Aorta (tissue), 5 donors: ENCODE data around the gene PXN. TPM values are rescaled to one million over a fixed set of nuclear protein-coding genes. Genes with fewer than 3 reads are reported as not detected.
"Not testable (repeated sequence)": the region's sequence is repeated elsewhere in the genome, so short reads cannot be mapped to it uniquely, and the experiment has no call there.

Experiments used
- ATAC-seq: fragments of 200-7000 bp; cut with Tn5 transposase; one replicate; pipeline ENCODE4 v1.9.1; 2022; ENCODE audit warnings: moderate library complexity; ENCODE audit not compliant: low FRiP score
- DNase-seq, 2 donors: peaks; one replicate each; pipeline ENCODE4 v3.0.0-alpha.2; 2020
- H3K27ac ChIP-seq, 2 donors: one replicate each; pipeline ENCODE4 v1.5.1; 2013; ENCODE audit warnings: low read length in 2 of 2, mild to moderate bottlenecking in 2 of 2, moderate library complexity in 2 of 2, control low read depth in 1 of 2, inconsistent platforms in 1 of 2, low read depth in 1 of 2
- H3K27me3 ChIP-seq, 2 donors: one replicate each; pipeline ENCODE4 v1.6.1; 2013; ENCODE audit warnings: control low read depth in 1 of 2, low read length in 1 of 2, mild to moderate bottlenecking in 1 of 2, moderate library complexity in 1 of 2; ENCODE audit not compliant: insufficient read depth in 2 of 2, control insufficient read depth in 1 of 2
- H3K36me3 ChIP-seq, 2 donors: one replicate each; pipeline ENCODE4 v1.6.1; 2013; ENCODE audit warnings: control low read depth in 1 of 2, low read length in 1 of 2, mild to moderate bottlenecking in 1 of 2; ENCODE audit not compliant: insufficient read depth in 2 of 2, control insufficient read depth in 1 of 2
- H3K4me1 ChIP-seq, 2 donors: one replicate each; pipeline ENCODE4 v1.6.1; 2013; ENCODE audit warnings: low read length in 2 of 2, control low read depth in 1 of 2, mild to moderate bottlenecking in 1 of 2, moderate library complexity in 1 of 2; ENCODE audit not compliant: insufficient read depth in 2 of 2, control insufficient read depth in 1 of 2
- H3K4me3 ChIP-seq, 2 donors: one replicate each; pipeline ENCODE4 v1.5.1; 2013; ENCODE audit warnings: low read length in 2 of 2, control low read depth in 1 of 2, mild to moderate bottlenecking in 1 of 2
- H3K9me3 ChIP-seq: one replicate; pipeline ENCODE4 v1.6.1; 2013; ENCODE audit warnings: mild to moderate bottlenecking, low read length; ENCODE audit not compliant: control insufficient read depth
- WGBS, 2 donors: extraction: QIAGEN DNeasy Blood & Tissue Kit; methylation state at CpG; one replicate each; pipeline ENCODE4 v1.1.7; 2013; 5-methylcytosine and 5-hydroxymethylcytosine counted together
- intact Hi-C, 2 donors: fragments of 100-400 bp; cut with DNase I; formaldehyde crosslinking; loops; one replicate each; pipeline versions ENCODE4 v1.14.2 to v1.15.0; 2022
- polyA plus RNA-seq, 2 donors: library from polyadenylated mRNA; stranded (reverse); fragments of 200-250 nt; gene quantifications; one replicate each; pipeline ENCODE4 v1.2.3, GENCODE V29; 2013
- total RNA-seq, 2 donors: library from RNA; stranded (reverse); fragmentation: NEBNext Ultra II Directional; extraction: Animal tissue kit (Norgen Biotek cat#: 25700); gene quantifications; one replicate each; pipeline ENCODE4 v1.2.1, GENCODE V29; 2021
- donor health status: healthy with polysubstance abuse.
- donor health status: Bipolar disorder and iron deficiency.
- donor health status: DM: no; HTN: no; CAD: no.
- donor health status: DM: no; HTN: no; CAD: no.
- donor health status: DM: yes; HTN: yes; CAD: no.

The PXN gene
- total and polyA plus RNA-seq, 4 donors = 31.3 to 138 (median 95.3) TPM

DNA sequence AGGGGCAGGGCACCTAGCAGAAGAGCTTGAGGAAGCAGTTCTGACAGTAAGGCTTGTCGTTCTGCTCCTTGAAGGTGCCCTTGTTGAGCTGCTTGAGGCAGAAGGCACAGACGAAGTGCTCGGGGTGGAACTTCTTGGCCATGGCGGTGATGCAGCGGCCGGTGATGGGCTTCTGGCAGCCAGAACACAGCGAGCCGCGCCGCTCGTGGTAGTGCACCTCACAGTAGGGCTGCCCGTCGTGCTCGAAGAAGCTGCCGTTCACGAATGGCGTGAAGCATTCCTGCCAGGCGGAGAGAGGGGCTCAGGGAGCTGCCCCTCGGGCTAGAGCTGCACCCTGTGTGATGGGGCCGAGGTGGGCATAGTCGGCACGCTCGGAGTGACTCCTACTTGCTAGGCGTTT, 53.2 kb downstream of the PXN start:
- whole genome bisulfite sequencing, 2 donors = 92 to 93% methylated on average over 24 of the region's 24 CpGs
- Histone ChIP-seq H3K4me3 (no peak overlapping the region), H3K9me3 (no peaks in the 10 kb centered on the region), H3K4me1 (no peaks in the 10 kb centered on the region), H3K36me3 (peaks cover 0 to 12% of the 10 kb centered on the region in 2 donors), H3K27me3 (no peaks in the 10 kb centered on the region), H3K27ac (no peak overlapping the region)
- DNase-seq = no peak
- no peak for ATAC-seq
- intact Hi-C loops = no loop called here

DNA sequence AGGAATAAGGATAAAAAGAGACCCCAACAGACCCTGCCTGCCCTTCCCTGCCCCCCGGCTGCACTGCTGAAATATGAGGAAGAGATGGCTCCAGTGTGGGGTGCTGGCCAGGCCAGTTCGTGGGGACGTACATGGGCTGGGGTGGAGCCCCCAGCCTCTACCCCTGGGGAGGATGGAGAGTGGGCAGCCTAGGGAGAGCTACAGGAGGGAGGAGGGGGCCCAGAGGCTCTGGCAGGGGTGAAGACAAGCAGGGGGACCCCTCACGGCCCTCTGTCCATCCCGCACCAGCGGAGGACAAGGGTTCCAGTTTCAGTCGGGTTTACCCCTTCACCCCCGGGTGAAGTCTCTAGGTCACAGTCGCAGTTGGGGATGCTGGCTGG, 53.6 kb downstream of the PXN start:
- H3K27me3 ChIP-seq = no peaks in the 10 kb centered on the region
- H3K4me1 ChIP-seq = no peaks in the 10 kb centered on the region
- WGBS, 2 donors = 77 to 83% methylated on average over 9 of the region's 9 CpGs
- H3K4me3 ChIP-seq = no peak overlapping the region
- no peak overlapping the region for H3K27ac ChIP-seq
- intact Hi-C loops = no loop called here
- no peak for DNase-seq
- no peaks in the 10 kb centered on the region for H3K9me3 ChIP-seq
- H3K36me3 ChIP-seq = peaks cover 0 to 12% of the 10 kb centered on the region in 2 donors
- peak; percentile 16 for ATAC-seq

DNA sequence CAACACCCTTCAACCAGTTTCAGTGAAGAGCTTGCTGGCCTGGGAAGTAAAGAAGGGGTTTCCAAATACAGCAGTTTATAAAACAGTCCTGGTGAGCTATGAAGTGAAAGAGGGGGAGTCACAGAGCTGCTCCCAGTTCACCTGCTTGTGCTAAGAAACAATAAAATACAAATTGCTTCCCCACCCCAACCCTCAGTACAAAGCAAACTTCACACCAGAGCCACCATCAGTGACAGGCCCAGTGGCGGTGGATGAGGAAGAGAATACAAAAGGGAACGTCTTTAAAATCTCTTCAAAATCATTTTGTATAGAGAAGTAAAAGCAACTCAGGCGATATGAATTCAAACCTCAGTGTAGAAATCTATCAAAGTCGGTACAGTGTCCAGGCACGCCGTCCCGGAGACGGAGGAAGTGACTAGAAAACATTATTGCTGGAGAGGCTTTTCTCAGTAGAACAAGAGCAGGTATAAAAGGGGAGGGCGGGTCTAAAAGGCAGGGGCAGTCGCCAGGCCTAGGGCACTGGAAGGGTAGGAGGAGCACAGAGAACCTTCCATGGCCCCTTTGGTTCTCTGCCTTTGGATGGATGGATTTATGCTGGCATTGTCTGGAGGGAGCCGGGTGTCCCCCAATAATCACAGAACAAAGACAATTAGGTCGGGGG, 54.2 kb downstream of the PXN start:
- ATAC-seq = no peak
- Histone ChIP-seq H3K4me1 (no peaks in the 10 kb centered on the region), H3K36me3 (peaks cover 0 to 12% of the 10 kb centered on the region in 2 donors), H3K27ac (no peak overlapping the region), H3K4me3 (no peak overlapping the region), H3K9me3 (no peaks in the 10 kb centered on the region), H3K27me3 (no peaks in the 10 kb centered on the region)
- DNase-seq = no peak
- intact Hi-C loops = no loop called here
- 82 to 86% methylated on average over 12 of the region's 12 CpGs for WGBS, 2 donors

DNA sequence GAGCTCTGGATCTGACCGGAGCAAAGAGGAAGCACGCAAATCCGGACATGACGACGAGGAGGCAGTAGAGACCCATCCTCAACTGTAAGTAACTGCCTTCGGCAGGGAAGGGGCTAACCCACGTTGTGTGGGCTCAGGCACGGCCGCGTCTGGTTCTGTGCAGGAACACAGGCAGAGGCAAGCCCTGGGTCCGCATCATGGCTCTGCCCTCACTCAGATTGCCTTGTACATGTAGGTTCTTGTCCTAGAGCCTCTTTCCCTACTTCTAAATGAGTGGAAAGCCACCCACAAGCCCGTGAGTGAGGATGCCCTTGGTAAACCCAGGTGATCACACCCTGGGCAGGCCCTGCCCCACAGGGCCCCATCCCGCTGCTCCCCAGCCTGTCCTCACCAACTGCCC, 55.7 kb downstream of the PXN start:
- peaks cover 0 to 11% of the 10 kb centered on the region in 2 donors for H3K36me3 ChIP-seq
- ATAC-seq = no peak
- WGBS, 2 donors = 89 to 91% methylated on average over 13 of the region's 13 CpGs

DNA sequence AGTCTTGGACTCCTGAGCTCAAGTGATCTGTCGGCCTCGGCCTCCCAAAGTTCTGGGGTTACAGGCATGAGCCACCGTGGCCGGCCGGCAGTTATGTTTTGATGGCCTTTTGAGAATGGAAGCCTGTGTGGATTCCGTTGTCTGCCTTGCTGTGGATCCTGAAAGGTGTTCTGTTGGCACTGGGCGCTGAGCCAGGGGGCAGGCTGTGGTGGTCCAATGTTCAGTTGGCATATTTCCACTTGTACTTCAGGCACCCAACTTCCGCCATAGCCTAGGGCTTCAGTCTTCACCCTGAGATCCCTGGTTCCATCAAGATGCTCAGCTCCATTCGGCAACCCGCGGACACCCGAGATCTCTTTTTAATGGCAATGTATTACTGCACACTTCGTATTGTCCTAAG, 58.3 kb downstream of the PXN start:
- H3K9me3 ChIP-seq = no peaks in the 10 kb centered on the region
- intact Hi-C loops = no loop called here
- peaks cover 0 to 4% of the 10 kb centered on the region in 2 donors for H3K36me3 ChIP-seq
- H3K4me3 ChIP-seq = no peak overlapping the region
- no peaks in the 10 kb centered on the region for H3K4me1 ChIP-seq
- DNase-seq (peak in 1 of 2 donors; percentile 18), ATAC-seq (no peak)
- no peaks in the 10 kb centered on the region for H3K27me3 ChIP-seq
- H3K27ac ChIP-seq = no peak overlapping the region
- 95% methylated on average over 13 of the region's 13 CpGs for WGBS, 2 donors

More for the DNA sequence above, 55.7 kb downstream of the PXN start:
- Histone ChIP-seq H3K4me1 (no peaks in the 10 kb centered on the region), H3K4me3 (no peak overlapping the region), H3K27ac (no peak overlapping the region), H3K27me3 (no peaks in the 10 kb centered on the region), H3K9me3 (no peaks in the 10 kb centered on the region)
- intact Hi-C loops = no loop called here
- DNase-seq = peak in 1 of 2 donors; percentile 38

DNA sequence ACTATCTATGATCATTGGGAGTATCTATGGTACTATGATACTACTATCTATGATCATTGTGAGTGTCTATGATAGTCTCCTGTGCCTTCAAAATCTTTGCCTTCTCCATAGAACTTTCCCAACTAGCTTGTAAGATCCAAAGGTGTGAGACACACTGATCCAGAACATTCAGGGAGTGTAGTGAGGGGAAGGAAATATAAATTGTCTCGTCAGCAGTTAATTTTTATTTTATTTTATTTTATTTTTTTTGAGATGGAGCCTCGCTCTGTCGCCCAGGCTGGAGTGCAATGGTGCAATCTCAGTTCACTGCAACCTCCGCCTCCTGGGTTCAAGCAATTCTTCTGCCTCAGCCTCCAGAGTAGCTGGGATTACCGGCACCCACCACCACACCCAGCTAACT, 58.7 kb downstream of the PXN start:
- H3K9me3 ChIP-seq, H3K4me1 ChIP-seq, H3K27me3 ChIP-seq, intact Hi-C loops, ATAC-seq, H3K27ac ChIP-seq, H3K4me3 ChIP-seq, DNase-seq, H3K36me3 ChIP-seq: not testable (repeated sequence)
- WGBS, 2 donors = 93 to 95% methylated on average over 5 of the region's 5 CpGs

DNA sequence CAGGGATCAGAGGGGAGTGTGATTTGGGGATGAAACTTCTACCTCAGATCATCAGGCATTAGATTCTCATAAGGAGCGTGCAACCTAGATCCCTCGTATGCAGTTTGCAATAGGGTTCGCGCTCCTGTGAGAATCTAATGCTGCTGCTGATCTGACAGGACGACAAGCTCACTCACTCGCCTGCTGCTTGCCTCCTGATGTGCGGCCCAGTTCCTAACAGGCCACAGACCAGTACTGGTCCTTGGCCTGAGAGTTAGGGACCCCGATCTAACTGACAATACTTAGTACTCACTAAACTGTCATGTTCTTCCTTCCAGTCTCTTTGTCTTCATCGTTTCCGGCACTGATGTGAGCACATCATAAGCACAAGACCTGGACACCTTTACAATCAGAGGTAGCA, 59.3 kb downstream of the PXN start:
- H3K4me3 ChIP-seq = no peak overlapping the region
- intact Hi-C loops = no loop called here
- H3K36me3 ChIP-seq = no peaks in the 10 kb centered on the region
- peaks cover 0 to 1% of the 10 kb centered on the region in 2 donors for H3K4me1 ChIP-seq
- H3K9me3 ChIP-seq = no peaks in the 10 kb centered on the region
- no peak for ATAC-seq
- peak in 1 of 2 donors; percentile 6 for DNase-seq
- 94 to 95% methylated on average over 10 of the region's 10 CpGs for WGBS, 2 donors
- no peak overlapping the region for H3K27ac ChIP-seq
- no peaks in the 10 kb centered on the region for H3K27me3 ChIP-seq

DNA sequence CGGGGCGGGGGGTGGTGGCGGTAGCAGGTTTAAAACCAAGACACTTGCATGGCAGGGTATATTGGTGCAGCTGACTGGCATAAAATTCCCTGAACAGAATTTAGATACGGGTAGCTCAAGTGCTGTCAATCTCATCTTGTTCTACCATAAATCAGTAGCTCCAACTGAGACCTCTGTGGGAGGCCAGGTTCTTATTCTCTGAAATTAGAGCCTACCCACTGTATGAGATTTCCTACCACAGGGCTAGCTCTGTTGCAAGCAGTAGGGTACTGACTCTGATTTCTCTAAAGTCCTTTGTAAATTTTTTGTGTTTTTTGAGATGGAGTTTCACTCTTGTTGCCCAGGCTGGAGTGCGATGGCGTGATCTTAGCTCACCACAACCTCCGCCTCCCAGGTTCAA, 61.4 kb downstream of the PXN start:
- no peaks in the 10 kb centered on the region for H3K9me3 ChIP-seq
- DNase-seq = peak in 1 of 2 donors; percentile 12
- no peak overlapping the region for H3K4me3 ChIP-seq
- WGBS, 2 donors = 93% methylated on average over 7 of the region's 7 CpGs
- intact Hi-C loops = no loop called here
- H3K4me1 ChIP-seq = peaks cover 0 to 1% of the 10 kb centered on the region in 2 donors
- H3K27ac ChIP-seq = no peak overlapping the region
- H3K27me3 ChIP-seq = no peaks in the 10 kb centered on the region
- no peak for ATAC-seq
- no peaks in the 10 kb centered on the region for H3K36me3 ChIP-seq

DNA sequence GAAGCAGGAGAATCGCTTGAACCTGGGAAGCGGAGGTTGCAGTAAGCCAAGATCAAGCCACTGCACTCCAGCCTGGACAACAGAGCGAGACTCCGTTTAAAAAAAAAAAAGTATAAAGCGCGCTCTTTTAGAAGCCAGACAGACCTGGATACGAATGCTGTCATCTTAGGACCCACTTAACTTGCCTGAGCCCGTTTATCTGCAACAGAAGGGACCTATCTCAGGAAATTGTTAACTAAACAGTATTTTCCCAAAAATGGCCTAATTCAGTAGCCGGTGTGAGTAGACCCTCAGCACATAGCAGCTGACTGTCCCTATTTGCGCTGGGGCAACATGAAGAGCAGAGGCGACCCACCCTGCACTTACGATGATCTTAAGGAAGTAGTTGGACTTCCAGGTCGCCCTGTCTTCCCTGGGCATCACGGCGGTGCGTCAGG, 65.1 kb downstream of the PXN start:
- H3K36me3 ChIP-seq = peaks cover 0 to 7% of the 10 kb centered on the region in 2 donors
- H3K4me1 ChIP-seq = peaks cover 0 to 1% of the 10 kb centered on the region in 2 donors
- peak overlapping the region in 1 of 2 donors; percentile 25 for H3K27ac ChIP-seq
- H3K27me3 ChIP-seq = no peaks in the 10 kb centered on the region
- intact Hi-C loops = no loop called here
- WGBS, 2 donors = 2% methylated on average over 16 of the region's 16 CpGs
- no peak for ATAC-seq
- H3K4me3 ChIP-seq = peak overlapping the region; percentile 22 to 96
- no peaks in the 10 kb centered on the region for H3K9me3 ChIP-seq
- DNase-seq = no peak
